DOHH2 (cell line): ENCODE data around the gene EML6.
A peak's percentile ranks its signal among the peaks of the same experiment; 100 is the strongest.

ENCODE experiments used
- H3F3A ChIP-seq: fragments of 200-600 bp; sonication (generic), shearing (Covaris generic); 2 replicates; pipeline ENCODE4 v1.6.0; 2016; ENCODE audit warnings: antibody characterized with exemption, mild to moderate bottlenecking; ENCODE audit not compliant: control insufficient read depth, insufficient read depth
- H3K27ac ChIP-seq: fragments of 200-600 bp; sonication (generic); 2 replicates; pipeline ENCODE4 v1.5.1; 2014; ENCODE audit warnings: low read depth, mild to moderate bottlenecking, low read length, moderate library complexity
- H3K27me3 ChIP-seq: fragments of 200-600 bp; sonication (generic); 2 replicates; pipeline ENCODE4 v1.6.1; 2014; ENCODE audit warnings: mild to moderate bottlenecking, low read length, mixed read lengths; ENCODE audit not compliant: control insufficient read depth
- H3K36me3 ChIP-seq: fragments of 200-600 bp; sonication (generic); 2 replicates; pipeline ENCODE4 v1.6.1; 2014; ENCODE audit warnings: mild to moderate bottlenecking, low read length, moderate library complexity, mixed read lengths; ENCODE audit not compliant: control insufficient read depth
- H3K4me1 ChIP-seq: fragments of 200-600 bp; sonication (generic); 2 replicates; pipeline ENCODE4 v1.6.1; 2014; ENCODE audit warnings: mild to moderate bottlenecking, low read length, mixed read lengths; ENCODE audit not compliant: control insufficient read depth
- H3K4me2 ChIP-seq: fragments of 200-600 bp; sonication (generic); 2 replicates; pipeline ENCODE4 v1.6.0; 2014; ENCODE audit warnings: mild to moderate bottlenecking, low read length, moderate library complexity
- H3K4me3 ChIP-seq: fragments of 200-600 bp; sonication (generic); 2 replicates; pipeline ENCODE4 v1.5.1; 2014; ENCODE audit warnings: mild to moderate bottlenecking, low read length, mixed read lengths
- H3K79me2 ChIP-seq: fragments of 200-600 bp; sonication (generic); 2 replicates; pipeline ENCODE4 v1.6.1; 2014; ENCODE audit warnings: mild to moderate bottlenecking, low read length, mixed read lengths; ENCODE audit not compliant: control insufficient read depth
- H3K9me2 ChIP-seq: fragments of 200-600 bp; sonication (generic); replicated peaks from 2 replicates; pipeline ENCODE4 v1.6.1; 2014; ENCODE audit warnings: mild to moderate bottlenecking, low read length, mixed read lengths; ENCODE audit not compliant: control insufficient read depth
- H3K9me3 ChIP-seq: fragments of 200-600 bp; sonication (generic); 2 replicates; pipeline ENCODE4 v1.6.1; 2014; ENCODE audit warnings: antibody characterized with exemption, low read length, mixed read lengths; ENCODE audit not compliant: control insufficient read depth, insufficient read depth
- H4K20me1 ChIP-seq: fragments of 200-600 bp; sonication (generic); 2 replicates; pipeline ENCODE4 v1.6.0; 2014; ENCODE audit warnings: low read depth, mild to moderate bottlenecking, antibody characterized with exemption, low read length, moderate library complexity; ENCODE audit not compliant: control insufficient read depth, insufficient read depth
- CTCF ChIP-seq: fragments of 200-600 bp; sonication (generic); IDR thresholded peaks from one replicate; pipeline ENCODE4 v1.5.1; 2014; ENCODE audit warnings: antibody characterized with exemption, mild to moderate bottlenecking, low read depth, low read length; ENCODE audit not compliant: poor library complexity, severe bottlenecking
- EZH2phosphoT487 ChIP-seq: fragments of 200-600 bp; sonication (generic); IDR thresholded peaks from 2 replicates; pipeline ENCODE4 v1.6.1; 2017; ENCODE audit warnings: borderline replicate concordance, mild to moderate bottlenecking, antibody characterized with exemption, low read length, moderate library complexity, mixed read lengths

EML6 gene

GRCh38 chr2:54866179-54866578, 142.7 kb downstream of the EML6 start:
- TF ChIP-seq EZH2phosphoT487 (no peak), CTCF (no peak)
- peaks cover 22% of the 10 kb centered on the region for H3K36me3 ChIP-seq
- no peaks in the 10 kb centered on the region for H3K79me2 ChIP-seq
- H3K9me3 ChIP-seq: no peaks in the 10 kb centered on the region
- peaks cover 18% of the 10 kb centered on the region for H3K4me1 ChIP-seq
- H3K9me2 ChIP-seq: no peaks in the 10 kb centered on the region
- H4K20me1 ChIP-seq: no peaks in the 10 kb centered on the region
- no peaks in the 10 kb centered on the region for H3K27me3 ChIP-seq
- no peak overlapping the region for H3K4me3 ChIP-seq
- no peak overlapping the region for H3K4me2 ChIP-seq
- no peaks in the 10 kb centered on the region for H3F3A ChIP-seq
- no peak overlapping the region for H3K27ac ChIP-seq

- Histone ChIP-seq H3K4me2 (peak overlapping the region; percentile 53), H3K4me3 (peak overlapping the region; percentile 33)
These were observed 143.4 kb downstream of the EML6 start for GRCh38 chr2:54866868-54867267.

GRCh38 chr2:54867457-54867856, 144.0 kb downstream of the EML6 start:
- Histone ChIP-seq H3K36me3 (peaks cover 25% of the 10 kb centered on the region), H3K4me1 (peaks cover 18% of the 10 kb centered on the region), H3F3A (no peaks in the 10 kb centered on the region), H3K79me2 (no peaks in the 10 kb centered on the region), H3K4me2 (peak overlapping the region; percentile 53; the same call in 1 of the 2 replicates), H4K20me1 (no peaks in the 10 kb centered on the region), H3K9me3 (no peaks in the 10 kb centered on the region), H3K27me3 (no peaks in the 10 kb centered on the region), H3K9me2 (no peaks in the 10 kb centered on the region), H3K27ac (0 out of 2 replicates have a peak overlapping the region, but pooled peaks have one; percentile 45), H3K4me3 (no peak overlapping the region)
- TF ChIP-seq CTCF: no peak

More at GRCh38 chr2:54866868-54867267, 143.4 kb downstream of the EML6 start:
- H4K20me1 ChIP-seq: no peaks in the 10 kb centered on the region
- H3K27ac ChIP-seq: peak overlapping the region; percentile 45
- TF ChIP-seq EZH2phosphoT487 (no peak), CTCF (no peak)
- H3K9me2 ChIP-seq: no peaks in the 10 kb centered on the region
- no peaks in the 10 kb centered on the region for H3K79me2 ChIP-seq
- H3K4me1 ChIP-seq: peaks cover 18% of the 10 kb centered on the region
- no peaks in the 10 kb centered on the region for H3K9me3 ChIP-seq
- H3F3A ChIP-seq: no peaks in the 10 kb centered on the region
- no peaks in the 10 kb centered on the region for H3K27me3 ChIP-seq
- H3K36me3 ChIP-seq: peaks cover 25% of the 10 kb centered on the region
